K562 (cell line): Measurements from ENCODE around the gene CCDC175. TPM values are rescaled to one million over a fixed set of nuclear protein-coding genes. Genes with fewer than 3 reads are reported as not detected.
A peak's percentile ranks its signal among the peaks of the same experiment; 100 is the strongest.

Experiments used
- ATAC-seq: fragments of 200-7000 bp; cut with Tn5 transposase; 3 replicates; pipeline ENCODE4 v1.9.1; 2020; ENCODE audit warnings: moderate library complexity
- BruUV-seq: library from RNA; stranded (reverse); fragments of 400-500 nt; replicated peaks from 2 replicates; lab custom pipeline; 2021; lab: Mats Ljungman, UMichigan
- CTCF ChIA-PET: fragments of 300-600 bp; formaldehyde crosslinking; extraction: SDS; loops from one replicate; lab custom pipeline; 2021; ENCODE audit warnings: low intra/inter-chr PET ratio; lab: Yijun Ruan, JAX
- POLR2A ChIA-PET: fragments of 300-600, 350-650 bp; sonication (Branson Sonifier 250); formaldehyde crosslinking; extraction: SDS; loops from one replicate; lab custom pipeline; 2021; ENCODE audit warnings: antibody characterized with exemption, inconsistent platforms; lab: Yijun Ruan, JAX
- DNase-seq, 4 experiments: peaks; one replicate each; pipeline versions ENCODE4 v3.0.0 to v3.0.0-alpha.2; 2011 to 2018; ENCODE audit warnings: low spot score in 3 of 4, mixed read lengths in 3 of 4; ENCODE audit errors: extremely low read depth in 1 of 4
- FAIRE-seq: peaks from 2 replicates; lab custom pipeline; 2011; peaks lifted over from hg19 to GRCh38; lab: Jason Lieb, UNC
- H2AFZ ChIP-seq: 2 replicates; pipeline ENCODE4 v1.6.0; 2011; ENCODE audit warnings: low read depth, low read length, control low read depth, inconsistent platforms
- H3K27ac ChIP-seq: fragments of 200-600 bp; 3 replicates; pipeline ENCODE4 v1.8.0; 2011; ENCODE audit warnings: low read depth, mild to moderate bottlenecking, control low read depth, inconsistent platforms, low read length, moderate library complexity, mixed read lengths; ENCODE audit errors: extremely low read depth
- H3K27me3 ChIP-seq, 2 experiments: fragments of 300-600 bp in 1 of 2; 2 replicates in 1 of 2; 3 replicates in 1 of 2; pipeline versions ENCODE4 v1.6.0 to v1.8.0; 2011; ENCODE audit warnings: inconsistent platforms in 2 of 2, low read length in 2 of 2, mild to moderate bottlenecking in 1 of 2, mixed read lengths in 1 of 2, moderate library complexity in 1 of 2; ENCODE audit not compliant: control insufficient read depth in 2 of 2, insufficient read depth in 2 of 2
- H3K36me3 ChIP-seq: fragments of 300-600 bp; 3 replicates; pipeline ENCODE4 v1.8.0; 2011; ENCODE audit warnings: mild to moderate bottlenecking, low read length, inconsistent platforms; ENCODE audit not compliant: control insufficient read depth, insufficient read depth
- H3K4me1 ChIP-seq, 2 experiments: fragments of 200-600 bp in 1 of 2; replicated peaks in 1 of 2; 2 replicates in 1 of 2; 3 replicates in 1 of 2; pipeline versions ENCODE4 v1.5.1 to v1.8.0; 2011; ENCODE audit warnings: inconsistent platforms in 2 of 2, low read length in 2 of 2, mild to moderate bottlenecking in 1 of 2, mixed read lengths in 1 of 2, moderate library complexity in 1 of 2; ENCODE audit not compliant: control insufficient read depth in 2 of 2, insufficient read depth in 2 of 2
- H3K4me2 ChIP-seq: 2 replicates; pipeline ENCODE4 v1.6.1; 2011; ENCODE audit warnings: low read length, control low read depth, inconsistent platforms, mixed read lengths; ENCODE audit not compliant: insufficient read depth
- H3K4me3 ChIP-seq: fragments of 200-600 bp; sonication (generic), shearing (Covaris generic); 2 replicates; pipeline ENCODE4 v1.5.1; 2016; ENCODE audit warnings: control low read depth, inconsistent platforms
- H3K79me2 ChIP-seq: fragments of 200-600 bp; 3 replicates; pipeline ENCODE4 v1.8.0; 2011; ENCODE audit warnings: low read length, inconsistent platforms; ENCODE audit not compliant: control insufficient read depth, insufficient read depth
- H3K9ac ChIP-seq, 2 experiments: 2 replicates each; pipeline versions ENCODE4 v1.6.0 to v1.6.1; 2011; ENCODE audit warnings: low read depth in 2 of 2, low read length in 2 of 2, control low read depth in 1 of 2, inconsistent platforms in 1 of 2, mild to moderate bottlenecking in 1 of 2, mixed read lengths in 1 of 2; ENCODE audit not compliant: insufficient read depth in 1 of 2
- H3K9me1 ChIP-seq: one replicate; pipeline ENCODE4 v1.6.0; 2011; ENCODE audit warnings: inconsistent platforms, mild to moderate bottlenecking, low read length, moderate library complexity; ENCODE audit not compliant: control insufficient read depth, insufficient read depth
- H3K9me3 ChIP-seq: replicated peaks from 2 replicates; pipeline ENCODE4 v1.5.1; 2011; ENCODE audit warnings: low read depth, low read length, inconsistent platforms; ENCODE audit not compliant: control insufficient read depth, insufficient read depth
- H4K20me1 ChIP-seq: replicated peaks from 2 replicates; pipeline ENCODE4 v1.6.1; 2011; ENCODE audit warnings: low read length, inconsistent platforms, mixed read lengths; ENCODE audit not compliant: control insufficient read depth, insufficient read depth
- CEBPB ChIP-seq: fragments of 450-650 bp; IDR thresholded peaks from 2 replicates; pipeline ENCODE4 v1.6.1; 2016; ENCODE audit warnings: missing genetic modification characterization, missing compliant biosample characterization
- FIP1L1 ChIP-seq: fragments of 200-400 bp; formaldehyde crosslinking; IDR thresholded peaks from 2 replicates; pipeline ENCODE4 v1.6.1; 2018; ENCODE audit warnings: mild to moderate bottlenecking, low read depth, low read length; ENCODE audit not compliant: poor library complexity, severe bottlenecking
- RBM25 ChIP-seq: fragments of 200-400 bp; formaldehyde crosslinking; IDR thresholded peaks from 2 replicates; pipeline ENCODE4 v1.6.1; 2018; ENCODE audit warnings: low read length, low read depth, moderate library complexity; ENCODE audit not compliant: severe bottlenecking
- TEAD1 ChIP-seq, 2 experiments: fragments of 450-650 bp in 1 of 2; sonication (generic) in 1 of 2; formaldehyde crosslinking; IDR thresholded peaks; 2 replicates each; pipeline versions ENCODE4 v1.4.0 to v1.8.0; 2020 to 2022; ENCODE audit warnings: mild to moderate bottlenecking in 2 of 2, missing genetic modification reagents in 1 of 2
- ZNF174 ChIP-seq: fragments of 250-450 bp; sonication (Bioruptor Pico); IDR thresholded peaks from 2 replicates; pipeline ENCODE4 v1.4.0; 2020; ENCODE audit warnings: mild to moderate bottlenecking
- ZNF444 ChIP-seq: fragments of 250-450 bp; sonication (Bioruptor Pico); IDR thresholded peaks from 2 replicates; pipeline ENCODE4 v1.4.0; 2020; ENCODE audit warnings: mild to moderate bottlenecking, moderate library complexity
- WGBS: fragments of 100-300 bp; shearing (Covaris generic); methylation state at CpG from one replicate; pipeline ENCODE4 v1.1.6; 2016; ENCODE audit warnings: low coverage, mixed read lengths; ENCODE audit not compliant: insufficient coverage; ENCODE audit errors: missing lambda C conversion rate; 5-methylcytosine and 5-hydroxymethylcytosine counted together
- in situ Hi-C: fragments of 300-500 bp; cut with MboI; formaldehyde crosslinking; loops from 4 replicates; pipeline ENCODE4 v1.15.0; 2018; ENCODE audit warnings: inconsistent platforms, mixed read lengths
- intact Hi-C: fragments of 100-400 bp; cut with micrococcal nuclease; formaldehyde crosslinking; loops from 2 replicates; pipeline ENCODE4 v1.14.2; 2022
- polyA plus RNA-seq, 8 experiments: library from polyadenylated mRNA; depleted of rRNA in 4 of 8; stranded (reverse) in 5 of 8; unstranded in 3 of 8; fragments of >200 nt; fragmentation: Nextera tagmentation in 2 of 8; fragmentation: Illumina TruSeq in 1 of 8; extraction: Ambion mirVana in 2 of 8; extraction: Trizol in 1 of 8; gene quantifications; 2 replicates each; pipeline versions ENCODE4 v1.2.1 to v1.2.3, GENCODE V29; 2011 to 2014; ENCODE audit warnings: inconsistent platforms in 1 of 8, missing spikeins in 1 of 8
- total RNA-seq, 7 experiments: library from RNA; depleted of rRNA in 6 of 7; stranded (reverse); fragments of >200 nt in 6 of 7; fragmentation: Illumina TruSeq in 2 of 7; extraction: Trizol in 2 of 7; gene quantifications; 2 replicates each; pipeline versions ENCODE4 v1.2.1 to v1.2.3, GENCODE V29; 2011 to 2021; ENCODE audit warnings: low replicate concordance in 1 of 7
- TF ChIP-seq, protein P1 (sequence below): fragments of 250-450 bp; sonication (Bioruptor Pico); IDR thresholded peaks from 2 replicates; pipeline ENCODE4 v1.9.0; 2021; ENCODE audit warnings: mild to moderate bottlenecking, inconsistent platforms

CCDC175 gene
- total and polyA plus RNA-seq, 9 of the 15 experiments (the other 6 are each of a cell fraction or from before 2014, with no cell fraction given) = not detected

GRCh38 chr14:59480166-59480565 lies 96.4 kb downstream of the CCDC175 start (continued):
- TF ChIP-seq, protein P1, sequence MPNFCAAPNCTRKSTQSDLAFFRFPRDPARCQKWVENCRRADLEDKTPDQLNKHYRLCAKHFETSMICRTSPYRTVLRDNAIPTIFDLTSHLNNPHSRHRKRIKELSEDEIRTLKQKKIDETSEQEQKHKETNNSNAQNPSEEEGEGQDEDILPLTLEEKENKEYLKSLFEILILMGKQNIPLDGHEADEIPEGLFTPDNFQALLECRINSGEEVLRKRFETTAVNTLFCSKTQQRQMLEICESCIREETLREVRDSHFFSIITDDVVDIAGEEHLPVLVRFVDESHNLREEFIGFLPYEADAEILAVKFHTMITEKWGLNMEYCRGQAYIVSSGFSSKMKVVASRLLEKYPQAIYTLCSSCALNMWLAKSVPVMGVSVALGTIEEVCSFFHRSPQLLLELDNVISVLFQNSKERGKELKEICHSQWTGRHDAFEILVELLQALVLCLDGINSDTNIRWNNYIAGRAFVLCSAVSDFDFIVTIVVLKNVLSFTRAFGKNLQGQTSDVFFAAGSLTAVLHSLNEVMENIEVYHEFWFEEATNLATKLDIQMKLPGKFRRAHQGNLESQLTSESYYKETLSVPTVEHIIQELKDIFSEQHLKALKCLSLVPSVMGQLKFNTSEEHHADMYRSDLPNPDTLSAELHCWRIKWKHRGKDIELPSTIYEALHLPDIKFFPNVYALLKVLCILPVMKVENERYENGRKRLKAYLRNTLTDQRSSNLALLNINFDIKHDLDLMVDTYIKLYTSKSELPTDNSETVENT (CRISPR knock-in tag) = no peak
- TF ChIP-seq TEAD1 (CRISPR knock-in tag; IDR thresholded peaks at IDR 0.05) = no peak
- no peak for TF ChIP-seq ZNF174 (CRISPR knock-in tag)
- TF ChIP-seq ZNF444 (CRISPR knock-in tag) = no peak
- TF ChIP-seq, all 486 proteins: peak for 0

DNA sequence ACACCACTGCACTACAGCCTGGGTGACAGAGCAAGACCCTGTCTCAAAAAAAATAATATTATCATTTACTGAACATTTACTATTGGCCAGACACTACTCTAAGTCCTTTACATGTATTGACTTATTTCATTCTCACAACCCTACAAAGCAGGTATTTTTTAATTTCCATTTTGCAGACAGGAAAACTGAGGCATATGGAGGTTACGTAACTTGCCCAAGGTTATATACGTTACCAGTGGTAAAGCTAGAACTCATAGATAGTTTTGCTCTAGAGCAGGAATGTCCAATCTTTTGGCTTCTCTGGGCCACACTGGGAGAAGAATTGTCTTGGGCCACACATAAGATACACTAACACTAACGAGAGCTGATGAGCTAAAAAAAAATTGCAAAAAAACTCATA lies 98.1 kb downstream of the CCDC175 start:
- peak; percentile 22; the same call in 1 of the 2 replicates for TF ChIP-seq CEBPB (tag)
- peak; percentile 53 for TF ChIP-seq RBM25
- TF ChIP-seq FIP1L1 = no peak
- FAIRE-seq (no peak), DNase-seq (no peak), ATAC-seq (no peak)
- no TSS peak for BruUV-seq
- H3K27me3 ChIP-seq = no peaks in the 10 kb centered on the region
- no peak overlapping the region for H3K4me2 ChIP-seq
- no peak overlapping the region for H3K9ac ChIP-seq
- in situ Hi-C loops = no loop called here
- H3K9me3 ChIP-seq = no peaks in the 10 kb centered on the region
- H3K79me2 ChIP-seq = peaks cover 36% of the 10 kb centered on the region
- CTCF ChIA-PET = no interaction called here
- intact Hi-C loops = no loop called here
- H3K9me1 ChIP-seq = no peaks in the 10 kb centered on the region
- peaks cover 59% of the 10 kb centered on the region for H3K36me3 ChIP-seq
- WGBS = 89% methylated on average over 3 of the region's 3 CpGs
- H3K4me1 ChIP-seq = peaks cover 4 to 20% of the 10 kb centered on the region in 2 experiments; a peak in 3 of 5 replicates
- H3K27ac ChIP-seq = no peak overlapping the region
- H2AFZ ChIP-seq = no peak overlapping the region
- no peaks in the 10 kb centered on the region; the same call in none of the 2 replicates for H4K20me1 ChIP-seq
- POLR2A ChIA-PET = no interaction called here
- H3K4me3 ChIP-seq = no peak overlapping the region
